HepG2 (cell line): ENCODE results near the gene RBFOX1. TPM values are rescaled to one million over a fixed set of nuclear protein-coding genes. Genes with fewer than 3 reads are reported as not detected.

Experiments
- ATAC-seq: fragments of 200-7000 bp; cut with Tn5 transposase; 3 replicates; pipeline ENCODE4 v1.9.1; 2020; ENCODE audit warnings: mild to moderate bottlenecking, moderate library complexity
- BruUV-seq: library from RNA; stranded (reverse); fragments of 400-500 nt; replicated peaks from 2 replicates; lab custom pipeline; 2021; lab: Mats Ljungman, UMichigan
- CTCF ChIA-PET: fragments of 300-600 bp; formaldehyde crosslinking; extraction: SDS; loops from one replicate; lab custom pipeline; 2021; ENCODE audit warnings: low total read pairs, inconsistent platforms, low intra/inter-chr PET ratio; lab: Yijun Ruan, JAX
- POLR2A ChIA-PET: fragments of 350-600 bp; sonication (Branson Sonifier 250); formaldehyde crosslinking; loops from one replicate; lab custom pipeline; 2020; ENCODE audit warnings: antibody characterized with exemption, inconsistent platforms; lab: Yijun Ruan, JAX
- DNase-seq: peaks from one replicate; pipeline ENCODE4 v3.0.0-alpha.2; 2015; ENCODE audit warnings: low spot score
- FAIRE-seq: peaks from 3 replicates; lab custom pipeline; 2011; peaks lifted over from hg19 to GRCh38; lab: Jason Lieb, UNC
- H2AFZ ChIP-seq: one replicate; pipeline ENCODE4 v1.6.1; 2011; ENCODE audit warnings: low read length, inconsistent platforms
- H3K27ac ChIP-seq: fragments of 300-600 bp; 3 replicates; pipeline ENCODE4 v1.8.0; 2011; ENCODE audit warnings: mixed run types, mild to moderate bottlenecking, mixed read lengths, low read length, inconsistent platforms; ENCODE audit not compliant: insufficient read depth; ENCODE audit errors: extremely low read length
- H3K27me3 ChIP-seq, 2 experiments: fragments of 200-600 bp in 1 of 2; 2 replicates in 1 of 2; 3 replicates in 1 of 2; pipeline versions ENCODE4 v1.6.0 to v1.8.0; 2011; ENCODE audit warnings: low read length in 2 of 2, mild to moderate bottlenecking in 2 of 2, moderate library complexity in 2 of 2, inconsistent platforms in 1 of 2; ENCODE audit not compliant: insufficient read depth in 2 of 2, control insufficient read depth in 1 of 2
- H3K36me3 ChIP-seq, 2 experiments: fragments of 200-600 bp in 1 of 2; replicated peaks in 1 of 2; 2 replicates in 1 of 2; 3 replicates in 1 of 2; pipeline versions ENCODE4 v1.5.1 to v1.8.0; 2011; ENCODE audit warnings: low read length in 2 of 2, inconsistent platforms in 1 of 2; ENCODE audit not compliant: insufficient read depth in 2 of 2, control insufficient read depth in 1 of 2
- H3K4me1 ChIP-seq: 2 replicates; pipeline ENCODE4 v1.5.1; 2012; ENCODE audit warnings: low read length, inconsistent platforms; ENCODE audit not compliant: insufficient read depth
- H3K4me2 ChIP-seq: 2 replicates; pipeline ENCODE4 v1.6.0; 2011; ENCODE audit warnings: low read depth, low read length, inconsistent platforms
- H3K4me3 ChIP-seq, 3 experiments: fragments of 200-600 bp in 1 of 3; sonication (generic), shearing (Covaris generic) in 1 of 3; replicated peaks in 1 of 3; 2 replicates each; pipeline ENCODE4 v1.5.1; 2011 to 2016; ENCODE audit warnings: low read length in 3 of 3, inconsistent platforms in 2 of 3, low read depth in 2 of 3, mild to moderate bottlenecking in 2 of 3, control low read depth in 1 of 3, mixed read lengths in 1 of 3; ENCODE audit not compliant: insufficient read depth in 1 of 3
- H3K79me2 ChIP-seq: one replicate; pipeline ENCODE4 v1.6.1; 2011; ENCODE audit warnings: low read length, inconsistent platforms; ENCODE audit not compliant: insufficient read depth
- H3K9ac ChIP-seq: 2 replicates; pipeline ENCODE4 v1.6.0; 2011; ENCODE audit warnings: mild to moderate bottlenecking, low read depth, low read length, inconsistent platforms; ENCODE audit not compliant: insufficient read depth
- H3K9me3 ChIP-seq: 2 replicates; pipeline ENCODE4 v1.5.1; 2012; ENCODE audit warnings: mild to moderate bottlenecking, low read length
- H4K20me1 ChIP-seq: 2 replicates; pipeline ENCODE4 v1.6.0; 2011; ENCODE audit warnings: inconsistent platforms, mild to moderate bottlenecking, low read length, moderate library complexity; ENCODE audit not compliant: insufficient read depth
- ERF ChIP-seq: IDR thresholded peaks from 2 replicates; pipeline ENCODE4 v1.6.1; 2018; ENCODE audit warnings: missing biosample characterization, missing genetic modification reagents
- ETV5 ChIP-seq: IDR thresholded peaks from 2 replicates; pipeline ENCODE4 v1.6.1; 2018; ENCODE audit warnings: missing biosample characterization, missing genetic modification reagents, inconsistent platforms, borderline replicate concordance
- FLYWCH1 ChIP-seq: sonication (generic); formaldehyde crosslinking; IDR thresholded peaks from 2 replicates; pipeline ENCODE4 v1.8.1; 2023; ENCODE audit warnings: mild to moderate bottlenecking, missing genetic modification reagents
- GLI4 ChIP-seq: sonication (generic); formaldehyde crosslinking; IDR thresholded peaks from 2 replicates; pipeline ENCODE4 v1.5.1; 2020; ENCODE audit warnings: missing genetic modification reagents, mild to moderate bottlenecking, moderate library complexity, borderline replicate concordance
- NFE2 ChIP-seq: sonication (generic); formaldehyde crosslinking; IDR thresholded peaks from 2 replicates; pipeline ENCODE4 v1.4.0; 2020; ENCODE audit warnings: missing genetic modification reagents
- PRMT3 ChIP-seq: sonication (generic); formaldehyde crosslinking; IDR thresholded peaks from 2 replicates; pipeline ENCODE4 v1.8.1; 2022; ENCODE audit warnings: low read depth, mild to moderate bottlenecking, moderate library complexity, missing genetic modification reagents, borderline replicate concordance
- PRPF4 ChIP-seq: fragments of 200-400 bp; formaldehyde crosslinking; IDR thresholded peaks from 2 replicates; pipeline ENCODE4 v1.6.1; 2016; ENCODE audit warnings: low read length, low read depth; ENCODE audit not compliant: poor library complexity, severe bottlenecking
- RXRA ChIP-seq: sonication (generic); formaldehyde crosslinking; IDR thresholded peaks from 2 replicates; pipeline ENCODE4 v1.5.1; 2020; ENCODE audit warnings: missing genetic modification reagents
- TAF1 ChIP-seq: sonication (generic); formaldehyde crosslinking; IDR thresholded peaks from 2 replicates; pipeline ENCODE4 v1.4.0; 2020; ENCODE audit warnings: missing genetic modification reagents
- TSC22D2 ChIP-seq: sonication (generic); formaldehyde crosslinking; IDR thresholded peaks from 2 replicates; pipeline ENCODE4 v1.5.1; 2020; ENCODE audit warnings: missing genetic modification reagents, mild to moderate bottlenecking, borderline replicate concordance
- ZNF124 ChIP-seq: sonication (generic); formaldehyde crosslinking; IDR thresholded peaks from 2 replicates; pipeline ENCODE4 v1.4.0; 2020; ENCODE audit warnings: missing genetic modification reagents
- ZNF331 ChIP-seq: sonication (generic); formaldehyde crosslinking; IDR thresholded peaks from 2 replicates; pipeline ENCODE4 v1.4.0; 2020; ENCODE audit warnings: missing genetic modification reagents
- ZNF597 ChIP-seq: sonication (generic); formaldehyde crosslinking; IDR thresholded peaks from 2 replicates; pipeline ENCODE4 v1.5.0; 2020; ENCODE audit warnings: missing genetic modification reagents
- ZNF703 ChIP-seq: sonication (generic); formaldehyde crosslinking; IDR thresholded peaks from 2 replicates; pipeline ENCODE4 v1.5.1; 2020; ENCODE audit warnings: missing genetic modification reagents, mild to moderate bottlenecking, moderate library complexity, borderline replicate concordance
- ZSCAN20 ChIP-seq: sonication (generic); formaldehyde crosslinking; IDR thresholded peaks from 2 replicates; pipeline ENCODE4 v1.4.0; 2020; ENCODE audit warnings: missing genetic modification reagents, mild to moderate bottlenecking, borderline replicate concordance
- WGBS: methylation state at CpG from one replicate; pipeline ENCODE4 v1.1.6; 2017; ENCODE audit warnings: low lambda C conversion rate; 5-methylcytosine and 5-hydroxymethylcytosine counted together
- in situ Hi-C: cut with HindIII; loops from 2 replicates; pipeline ENCODE4 v1.10.0; 2017; ENCODE audit warnings: low pct_unique_long_range_greater_than_20kb; ENCODE audit not compliant: extremely low pct_ligation_motif_present
- intact Hi-C: fragments of 100-400 bp; cut with micrococcal nuclease; formaldehyde crosslinking; loops from one replicate; pipeline ENCODE4 v1.10.0; 2022; ENCODE audit not compliant: unreplicated experiment
- polyA plus RNA-seq, 8 experiments: library from polyadenylated mRNA; depleted of rRNA in 3 of 8; stranded (reverse) in 7 of 8; unstranded in 1 of 8; fragments of >200 nt; fragmentation: Illumina TruSeq in 4 of 8; extraction: Trizol in 4 of 8; gene quantifications; 2 replicates each; pipeline versions ENCODE4 v1.2.1 to v1.2.3, GENCODE V29; 2011 to 2016; ENCODE audit warnings: low read depth in 4 of 8, missing spikeins in 1 of 8, mixed read lengths in 1 of 8; ENCODE audit not compliant: insufficient read depth in 1 of 8
- total RNA-seq, 5 experiments: library from RNA; depleted of rRNA; stranded (reverse); fragments of >200 nt; fragmentation: Illumina TruSeq; extraction: Trizol; gene quantifications; 2 replicates each; pipeline ENCODE4 v1.2.3, GENCODE V29; 2016; ENCODE audit warnings: low read depth in 1 of 5

The RBFOX1 gene
- total and polyA plus RNA-seq, 2 of the 13 experiments (the other 11 are each of a cell fraction or from before 2014, with no cell fraction given): not detected

- Histone ChIP-seq H4K20me1 (no peaks in the 10 kb centered on the region), H3K27me3 (no peaks in the 10 kb centered on the region; a peak in 1 of 5 replicates), H3K27ac (no peak overlapping the region)
- intact Hi-C loops: no loop called here
- no peak for DNase-seq
- TF ChIP-seq ZNF124 (CRISPR knock-in tag): no peak
- TF ChIP-seq, all 625 proteins: peak for 0
- in situ Hi-C loops: no loop called here
- no peak for FAIRE-seq
- no peak for ATAC-seq
- ChIA-PET CTCF (no interaction called here), POLR2A (no interaction called here)
- Histone ChIP-seq H3K4me2 (no peak overlapping the region), H2AFZ (no peak overlapping the region), H3K9ac (no peak overlapping the region), H3K79me2 (no peaks in the 10 kb centered on the region), H3K36me3 (no peaks in the 10 kb centered on the region), H3K9me3 (peaks cover 6% of the 10 kb centered on the region; the same call in 1 of the 2 replicates), H3K4me3 (no peak overlapping the region), H3K4me1 (no peaks in the 10 kb centered on the region)
- no TSS peak for BruUV-seq
- 13% methylated on average over 10 of the region's 10 CpGs for WGBS
Observed at GRCh38 chr16:7482596-7483290, 150.1 kb downstream of the RBFOX1 start.

GRCh38 chr16:7487574-7488323, 155.1 kb downstream of the RBFOX1 start:
- Histone ChIP-seq H3K4me2 (no peak overlapping the region), H3K79me2 (no peaks in the 10 kb centered on the region), H4K20me1 (no peaks in the 10 kb centered on the region), H3K27ac (no peak overlapping the region), H3K9me3 (peaks cover 6% of the 10 kb centered on the region; the same call in 1 of the 2 replicates), H2AFZ (no peak overlapping the region), H3K4me1 (no peaks in the 10 kb centered on the region), H3K4me3 (no peak overlapping the region), H3K36me3 (no peaks in the 10 kb centered on the region), H3K9ac (no peak overlapping the region), H3K27me3 (no peaks in the 10 kb centered on the region)
- DNase-seq: no peak
- intact Hi-C loops (no loop called here), in situ Hi-C loops (no loop called here)
- no peak for TF ChIP-seq ZNF703
- no peak for TF ChIP-seq TAF1 (CRISPR knock-in tag)
- no peak for TF ChIP-seq ERF (CRISPR knock-in tag)
- TF ChIP-seq ZNF331 (CRISPR knock-in tag): no peak
- no peak for TF ChIP-seq ZSCAN20 (CRISPR knock-in tag)
- no peak for TF ChIP-seq NFE2
- no peak for TF ChIP-seq TSC22D2 (CRISPR knock-in tag)
- TF ChIP-seq ETV5 (CRISPR knock-in tag): no peak
- no peak for TF ChIP-seq PRMT3 (CRISPR knock-in tag)
- no peak for TF ChIP-seq ZNF597 (CRISPR knock-in tag)
- TF ChIP-seq FLYWCH1 (CRISPR knock-in tag): no peak
- no peak for TF ChIP-seq PRPF4
- no peak for TF ChIP-seq RXRA (CRISPR knock-in tag)
- no peak for TF ChIP-seq GLI4 (CRISPR knock-in tag)
- WGBS: 32% methylated on average over 12 of the region's 12 CpGs
- BruUV-seq: no TSS peak
- no peak for ATAC-seq
- CTCF ChIA-PET: no interaction called here
- POLR2A ChIA-PET: no interaction called here
- no peak for FAIRE-seq
